ENCODE measurements around the gene GBP4.

GBP4 gene

DNA sequence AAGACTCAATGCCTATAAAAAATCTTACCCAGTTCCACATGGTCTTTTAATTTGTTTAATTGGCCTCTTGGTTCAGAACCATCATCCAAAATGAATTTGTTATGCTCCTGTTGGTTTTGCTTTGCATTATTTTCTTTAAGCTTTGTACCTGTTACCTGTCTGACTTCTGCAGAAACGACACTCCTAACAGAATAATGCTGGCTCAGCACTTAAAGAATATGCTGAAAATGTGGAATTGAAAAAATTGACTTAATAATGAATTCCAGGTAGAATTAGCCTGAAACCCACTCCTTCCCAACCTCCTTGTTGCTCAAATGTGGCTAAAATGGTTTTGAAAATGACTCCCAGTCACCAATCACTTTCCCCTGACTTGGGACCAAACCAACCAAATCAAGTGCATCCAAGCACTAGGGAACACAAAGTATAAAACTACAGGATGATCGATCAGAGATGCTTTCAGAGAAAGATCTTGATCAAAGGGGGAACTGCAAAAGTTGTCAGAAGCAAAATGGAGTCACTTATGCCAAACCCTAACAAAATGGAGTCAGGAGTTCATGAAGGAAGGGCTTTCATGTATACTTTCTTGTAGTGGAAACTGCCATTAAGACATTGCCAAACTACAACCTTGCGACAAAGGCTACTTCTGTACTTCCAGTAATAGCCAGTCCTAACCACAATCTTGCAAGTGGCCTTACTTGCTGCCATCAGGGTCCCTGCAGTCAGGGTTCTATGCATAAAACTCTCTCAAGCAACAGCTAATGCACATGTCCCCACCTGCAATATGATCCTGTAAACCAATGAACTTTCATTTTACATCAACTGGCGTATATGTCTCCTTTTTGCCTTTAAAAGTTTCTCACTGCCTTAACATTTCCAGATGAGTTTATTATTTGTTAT lies 28.3 kb downstream of the GBP4 start:
- DNase-seq: no peak

DNA sequence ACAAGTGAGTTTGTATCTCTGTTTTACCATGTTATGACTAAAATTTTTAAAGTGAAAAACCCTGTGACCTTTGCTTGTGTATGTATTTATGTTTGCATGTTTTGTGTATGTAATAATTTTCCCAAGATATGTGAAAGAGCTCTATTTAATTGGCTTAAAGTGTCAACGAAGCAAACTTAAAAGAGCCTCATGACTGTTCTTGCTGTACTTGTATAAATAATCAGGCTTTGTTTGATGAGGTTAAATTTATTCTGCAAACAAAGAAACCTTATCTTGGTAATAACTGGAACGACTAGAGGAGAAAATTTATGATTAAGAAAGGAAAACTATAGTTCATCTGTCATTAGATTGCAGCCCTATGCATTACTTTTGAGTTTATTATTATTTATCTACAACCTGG lies 29.6 kb downstream of the GBP4 start:
- no peak for DNase-seq

DNA sequence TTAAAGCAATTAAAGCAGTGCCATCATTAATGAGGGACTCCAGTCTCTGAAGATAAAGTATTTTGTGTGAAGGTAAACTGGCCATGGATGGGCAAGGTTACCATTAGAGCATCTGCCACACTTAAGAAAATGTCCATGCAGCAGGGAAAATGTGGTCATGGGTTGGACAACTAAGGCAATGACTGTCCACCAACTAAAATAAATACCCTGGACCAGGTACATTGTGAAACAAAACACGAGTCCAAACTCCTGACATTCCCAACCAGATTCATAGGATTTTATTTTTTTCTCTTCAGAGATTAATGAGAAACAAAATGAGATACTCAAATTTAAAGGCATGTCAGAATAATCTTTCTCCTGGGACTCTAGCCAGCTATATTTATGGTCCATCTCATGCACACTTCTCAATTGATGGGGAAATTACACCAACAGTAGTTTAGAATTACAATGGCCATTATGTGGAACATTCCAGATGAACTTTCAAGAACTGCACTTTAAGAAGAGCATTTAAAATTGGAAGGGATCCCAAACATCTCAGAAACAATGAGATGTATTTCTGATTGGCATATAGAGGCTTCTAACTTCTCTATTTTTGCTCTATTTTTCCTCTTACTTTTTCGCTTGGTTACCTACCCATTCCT lies 31.0 kb downstream of the GBP4 start:
- no peak for DNase-seq

DNA sequence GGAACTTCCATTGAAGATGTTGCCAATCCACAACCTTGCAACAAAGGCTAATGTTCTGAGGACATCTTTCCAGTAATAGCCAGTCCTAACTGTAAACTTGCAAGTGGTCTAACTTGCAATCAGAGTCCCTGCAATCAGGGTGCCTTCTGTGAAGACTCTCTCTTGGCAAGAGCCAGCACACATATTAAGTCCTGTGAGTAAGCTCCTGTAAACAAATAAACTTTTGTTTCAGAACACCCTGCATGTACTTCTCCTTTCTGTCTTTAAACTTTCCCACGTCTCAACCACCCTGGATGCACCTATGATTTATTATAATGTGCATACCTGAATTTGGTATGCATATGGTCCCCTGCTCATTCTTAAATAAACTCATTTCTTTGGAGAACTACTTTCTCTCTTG lies 32.0 kb downstream of the GBP4 start:
- no peak for DNase-seq

DNA sequence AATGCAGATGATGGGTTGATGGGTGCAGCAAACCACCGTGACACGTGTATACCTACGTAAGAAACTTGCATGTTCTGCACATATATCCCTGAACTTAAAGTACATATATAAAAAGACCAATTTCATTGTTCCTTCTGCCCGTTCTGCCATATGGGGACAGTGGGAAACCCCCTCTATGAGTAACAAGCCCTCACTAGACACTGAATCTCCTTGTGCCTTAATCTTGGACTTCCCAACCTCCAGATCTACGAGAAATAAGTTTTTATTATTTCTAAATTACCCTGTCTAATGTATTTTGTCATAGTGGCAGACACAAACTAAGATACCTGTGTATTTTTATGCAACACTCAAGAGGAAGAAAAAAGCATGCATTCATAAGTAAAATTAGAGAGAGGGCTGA lies 32.9 kb downstream of the GBP4 start:
- DNase-seq: no peak

DNA sequence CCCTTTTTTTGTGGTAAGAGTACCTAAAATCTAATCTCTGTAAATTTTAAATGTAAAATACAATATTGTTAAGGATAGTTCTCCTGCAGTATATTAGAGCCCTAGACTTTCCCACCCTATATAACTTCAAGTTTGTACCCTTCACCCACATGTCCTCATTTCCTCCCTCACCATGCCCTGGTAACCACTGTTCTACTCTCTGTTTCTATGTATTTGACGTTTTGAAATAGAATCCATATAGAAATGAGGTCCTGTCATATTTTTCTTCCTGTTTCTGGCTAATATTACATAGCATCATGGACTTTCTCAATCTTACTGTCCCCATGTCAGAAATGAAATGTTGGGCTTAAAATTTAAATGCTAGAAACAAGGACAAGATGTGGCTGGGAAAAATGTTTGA lies 47.7 kb downstream of the GBP4 start:
- no peak for DNase-seq

DNA sequence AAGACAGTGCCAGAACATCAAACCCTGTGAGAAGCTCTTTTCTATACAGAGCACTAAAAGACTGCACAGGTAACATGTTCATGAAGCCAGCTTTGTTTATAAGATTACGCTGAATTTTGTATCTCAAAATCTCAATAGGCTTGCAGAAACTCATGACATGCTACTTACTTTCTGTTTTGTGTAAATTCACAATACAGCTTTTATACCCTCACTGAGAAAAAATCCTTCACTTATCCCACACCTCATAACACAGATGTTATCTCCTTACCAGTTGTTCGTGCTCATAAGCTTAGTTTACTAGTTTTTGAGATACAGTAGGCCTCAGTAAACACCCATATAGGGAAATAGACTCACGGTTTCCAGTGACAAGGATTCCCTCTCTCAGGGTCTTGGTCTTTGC lies 48.8 kb downstream of the GBP4 start:
- DNase-seq: no peak

DNA sequence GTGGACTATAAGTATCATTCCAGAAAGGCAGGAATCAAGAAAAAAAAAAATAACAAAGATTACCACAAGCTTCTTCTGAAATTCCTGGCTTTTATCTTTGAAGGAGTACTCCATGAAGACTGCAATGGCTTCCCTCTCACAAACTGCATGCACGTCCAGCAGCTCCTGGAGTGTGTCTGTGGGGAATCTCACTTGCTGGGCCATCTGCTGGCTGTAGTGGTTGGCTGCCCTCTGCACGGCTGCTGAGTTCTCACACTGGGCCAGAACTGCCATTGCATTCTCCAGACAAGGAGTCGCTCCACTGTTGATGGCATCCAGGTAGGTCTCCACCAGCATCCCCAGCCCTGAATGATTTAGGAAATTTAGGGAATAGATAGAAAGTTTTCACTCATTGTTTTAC lies 49.5 kb downstream of the GBP4 start:
- no peak for DNase-seq

DNA sequence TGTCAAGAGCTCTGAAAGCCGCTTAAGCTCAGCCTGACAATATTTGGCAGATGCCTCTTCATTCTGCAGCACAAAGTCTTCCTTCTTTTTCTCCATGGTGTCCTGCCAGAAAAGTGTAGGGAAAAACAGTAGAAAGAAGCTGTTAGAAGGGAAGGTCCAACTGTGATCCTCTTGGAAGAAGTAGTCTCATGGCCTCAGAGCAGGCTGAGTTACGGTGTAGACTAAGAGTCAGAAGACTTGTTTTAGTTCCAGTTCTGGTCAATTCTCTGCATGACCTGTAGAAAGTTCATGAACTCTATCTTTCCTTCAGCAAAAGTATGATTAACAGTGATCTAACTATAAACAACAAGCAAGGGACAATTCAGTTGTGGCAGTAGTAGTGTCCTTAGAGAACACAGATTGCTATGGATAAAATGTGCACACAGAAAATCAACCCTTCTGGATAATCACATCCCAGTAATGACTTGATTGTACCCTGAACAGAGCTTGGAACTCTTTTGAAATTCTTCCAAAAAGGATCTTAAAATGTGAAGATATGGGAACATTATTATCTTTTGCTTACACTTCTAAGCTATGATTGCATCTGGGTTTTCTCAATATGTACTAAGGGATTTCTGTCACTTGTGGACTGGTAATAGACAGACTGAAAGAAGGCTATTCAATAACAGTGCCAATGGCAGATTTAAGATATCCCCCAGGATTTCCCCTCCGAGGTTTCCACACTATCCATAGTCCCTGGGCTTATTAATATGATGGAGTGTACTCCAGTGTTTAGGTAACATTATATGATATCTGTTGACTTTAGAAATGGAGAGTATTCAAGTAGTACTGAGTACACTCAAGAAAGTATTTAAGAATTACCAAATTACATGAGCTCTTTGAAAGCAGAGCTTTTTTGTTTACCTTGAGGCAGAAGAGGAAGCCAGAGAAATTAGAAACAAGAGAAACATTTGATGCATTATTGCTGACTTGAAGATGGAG lies 50.8 kb downstream of the GBP4 start:
- DNase-seq: no peak

DNA sequence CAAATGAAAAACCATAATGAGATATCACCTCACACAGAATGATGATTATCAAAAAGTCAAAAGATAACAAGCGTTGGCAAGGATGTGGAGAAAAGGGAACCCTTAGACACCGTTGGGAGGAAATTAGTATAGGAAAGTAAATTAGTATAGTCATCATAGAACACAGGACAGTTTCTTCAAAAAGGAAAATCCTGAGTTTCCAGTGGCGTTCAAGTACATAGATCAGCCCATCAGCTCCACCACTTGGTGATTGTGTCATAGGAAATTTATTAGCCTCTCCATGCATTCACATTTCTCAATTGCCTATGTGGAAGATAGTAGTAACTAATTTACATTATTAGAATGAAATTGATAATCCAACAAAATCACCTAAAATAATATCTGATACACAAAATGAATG lies 52.0 kb downstream of the GBP4 start:
- no peak for DNase-seq

DNA sequence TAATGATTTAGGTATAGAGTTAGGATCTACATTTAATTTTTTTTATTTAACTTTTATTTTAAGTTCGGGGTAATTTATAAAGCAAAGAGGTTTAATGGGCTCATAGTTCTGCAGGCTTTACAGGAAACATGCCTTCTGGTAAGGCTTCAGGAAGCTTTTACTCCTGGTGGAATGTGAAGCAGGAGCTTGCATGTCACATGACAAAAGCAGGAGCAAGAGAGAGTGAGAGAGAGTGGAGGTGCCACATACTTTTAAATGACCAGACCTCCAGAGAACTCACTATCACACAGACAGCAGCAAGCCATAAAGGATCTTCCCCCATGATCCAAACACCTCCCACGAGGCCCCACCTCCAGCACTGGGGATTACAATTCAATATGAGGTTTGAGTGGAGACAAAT lies 55.3 kb downstream of the GBP4 start:
- DNase-seq: no peak

DNA sequence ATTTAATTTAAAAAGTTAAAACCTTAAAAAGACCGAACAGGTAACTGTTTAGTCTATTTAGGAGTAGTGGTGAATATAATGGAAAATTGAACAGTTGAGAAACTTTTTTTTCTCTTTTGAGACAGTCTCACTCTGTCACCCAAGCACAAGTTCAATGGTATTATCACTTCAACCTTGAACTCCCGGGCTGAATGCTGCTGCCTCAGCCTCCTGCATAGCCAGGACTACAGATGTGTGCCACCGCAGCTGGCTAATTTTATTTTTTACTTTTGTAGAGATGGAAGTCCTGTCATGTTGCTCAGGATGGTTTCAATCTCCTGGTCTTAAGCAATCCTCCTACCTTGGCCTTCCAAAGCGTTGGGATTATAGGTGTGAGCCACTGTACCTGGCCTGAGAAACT lies 56.6 kb downstream of the GBP4 start:
- no peak for DNase-seq

DNA sequence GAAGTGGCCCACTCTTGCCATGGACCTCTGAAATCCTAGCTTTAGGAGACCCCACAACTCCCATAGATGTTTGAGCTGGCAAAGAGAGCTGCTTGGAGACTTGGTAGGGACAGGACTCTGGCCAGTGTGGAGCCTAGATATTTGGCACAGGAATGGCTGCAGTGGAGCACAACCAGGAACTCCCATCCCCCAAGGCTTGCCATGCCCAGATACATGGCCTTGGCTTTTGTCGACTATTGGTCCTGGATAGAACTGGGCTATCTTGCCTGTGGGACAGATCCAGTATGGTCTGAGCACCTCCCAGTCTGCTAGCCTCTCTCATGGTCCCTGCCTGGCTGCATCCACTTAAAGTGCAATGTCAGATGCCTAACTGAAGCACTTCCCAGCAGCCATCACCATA lies 65.0 kb downstream of the GBP4 start:
- DNase-seq: no peak

Measured in NCI-H2029 treated with DMSO at 0.1 percent for 48 hours (cell line).